Ishikawa (cell line): ENCODE data around the gene TMC6.

Experiments used
- CEBPB ChIP-seq: IDR thresholded peaks from 2 replicates; pipeline ENCODE4 v1.6.1; 2012
- CREB1 ChIP-seq: IDR thresholded peaks from 2 replicates; pipeline ENCODE4 v1.6.1; 2012; ENCODE audit warnings: low read depth
- EGR1 ChIP-seq: IDR thresholded peaks from 2 replicates; pipeline ENCODE4 v1.6.1; 2012
- EP300 ChIP-seq: IDR thresholded peaks from 2 replicates; pipeline ENCODE4 v1.6.1; 2012; ENCODE audit warnings: borderline replicate concordance
- FOXM1 ChIP-seq: IDR thresholded peaks from 2 replicates; pipeline ENCODE4 v1.6.1; 2012; ENCODE audit warnings: low read depth, borderline replicate concordance
- RAD21 ChIP-seq: IDR thresholded peaks from 2 replicates; pipeline ENCODE4 v1.6.1; 2012; ENCODE audit warnings: low read depth
- TAF1 ChIP-seq: IDR thresholded peaks from 2 replicates; pipeline ENCODE4 v1.6.1; 2012; ENCODE audit warnings: low read depth, mild to moderate bottlenecking
- YY1 ChIP-seq: IDR thresholded peaks from 2 replicates; pipeline ENCODE4 v1.6.1; 2012; ENCODE audit warnings: low read depth
- TF ChIP-seq, protein P1 (sequence below): IDR thresholded peaks from 2 replicates; pipeline ENCODE4 v1.6.1; 2012; ENCODE audit warnings: low read depth, mild to moderate bottlenecking
- TF ChIP-seq, protein P2 (sequence below): IDR thresholded peaks from 2 replicates; pipeline ENCODE4 v1.6.1; 2012

DNA sequence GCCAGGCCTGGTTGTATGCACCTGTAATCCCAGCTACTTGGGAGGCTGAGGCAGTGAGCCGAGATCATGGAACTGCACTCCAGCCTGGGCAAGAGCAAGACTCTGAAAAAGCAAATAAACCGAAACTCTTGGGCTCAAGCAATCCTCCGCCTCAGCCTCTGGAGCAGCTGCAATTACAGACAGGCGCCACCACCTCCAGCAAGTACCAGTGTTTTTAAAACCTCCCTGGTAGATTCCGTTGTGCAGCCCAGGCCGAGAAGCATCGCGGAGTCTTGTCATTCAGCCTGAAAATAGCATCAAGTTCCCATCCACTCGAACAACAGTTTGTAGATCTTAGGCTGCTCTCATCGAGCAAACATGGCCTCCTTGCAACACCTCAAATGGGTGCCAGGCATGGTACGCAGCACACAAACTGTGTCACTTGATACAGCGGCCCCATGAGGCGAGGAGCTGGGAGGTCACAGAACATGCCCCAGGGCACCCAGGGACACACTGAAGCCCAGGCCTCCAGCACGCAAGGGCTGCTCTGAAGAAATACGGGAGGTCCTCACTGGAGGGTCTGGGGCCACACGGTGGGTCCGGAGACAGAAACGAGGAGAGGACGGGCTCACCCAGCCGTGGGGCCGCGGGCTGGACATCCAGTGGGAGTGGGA is 18.1 kb downstream of the TMC6 start:
- TF ChIP-seq, protein P1, sequence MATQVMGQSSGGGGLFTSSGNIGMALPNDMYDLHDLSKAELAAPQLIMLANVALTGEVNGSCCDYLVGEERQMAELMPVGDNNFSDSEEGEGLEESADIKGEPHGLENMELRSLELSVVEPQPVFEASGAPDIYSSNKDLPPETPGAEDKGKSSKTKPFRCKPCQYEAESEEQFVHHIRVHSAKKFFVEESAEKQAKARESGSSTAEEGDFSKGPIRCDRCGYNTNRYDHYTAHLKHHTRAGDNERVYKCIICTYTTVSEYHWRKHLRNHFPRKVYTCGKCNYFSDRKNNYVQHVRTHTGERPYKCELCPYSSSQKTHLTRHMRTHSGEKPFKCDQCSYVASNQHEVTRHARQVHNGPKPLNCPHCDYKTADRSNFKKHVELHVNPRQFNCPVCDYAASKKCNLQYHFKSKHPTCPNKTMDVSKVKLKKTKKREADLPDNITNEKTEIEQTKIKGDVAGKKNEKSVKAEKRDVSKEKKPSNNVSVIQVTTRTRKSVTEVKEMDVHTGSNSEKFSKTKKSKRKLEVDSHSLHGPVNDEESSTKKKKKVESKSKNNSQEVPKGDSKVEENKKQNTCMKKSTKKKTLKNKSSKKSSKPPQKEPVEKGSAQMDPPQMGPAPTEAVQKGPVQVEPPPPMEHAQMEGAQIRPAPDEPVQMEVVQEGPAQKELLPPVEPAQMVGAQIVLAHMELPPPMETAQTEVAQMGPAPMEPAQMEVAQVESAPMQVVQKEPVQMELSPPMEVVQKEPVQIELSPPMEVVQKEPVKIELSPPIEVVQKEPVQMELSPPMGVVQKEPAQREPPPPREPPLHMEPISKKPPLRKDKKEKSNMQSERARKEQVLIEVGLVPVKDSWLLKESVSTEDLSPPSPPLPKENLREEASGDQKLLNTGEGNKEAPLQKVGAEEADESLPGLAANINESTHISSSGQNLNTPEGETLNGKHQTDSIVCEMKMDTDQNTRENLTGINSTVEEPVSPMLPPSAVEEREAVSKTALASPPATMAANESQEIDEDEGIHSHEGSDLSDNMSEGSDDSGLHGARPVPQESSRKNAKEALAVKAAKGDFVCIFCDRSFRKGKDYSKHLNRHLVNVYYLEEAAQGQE: no peak
- TF ChIP-seq YY1: no peak
- no peak for TF ChIP-seq EP300
- TF ChIP-seq, protein P2, sequence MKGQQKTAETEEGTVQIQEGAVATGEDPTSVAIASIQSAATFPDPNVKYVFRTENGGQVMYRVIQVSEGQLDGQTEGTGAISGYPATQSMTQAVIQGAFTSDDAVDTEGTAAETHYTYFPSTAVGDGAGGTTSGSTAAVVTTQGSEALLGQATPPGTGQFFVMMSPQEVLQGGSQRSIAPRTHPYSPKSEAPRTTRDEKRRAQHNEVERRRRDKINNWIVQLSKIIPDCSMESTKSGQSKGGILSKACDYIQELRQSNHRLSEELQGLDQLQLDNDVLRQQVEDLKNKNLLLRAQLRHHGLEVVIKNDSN: no peak
- no peak for TF ChIP-seq RAD21
- no peak for TF ChIP-seq CEBPB
- TF ChIP-seq EGR1: no peak
- no peak for TF ChIP-seq FOXM1
- TF ChIP-seq CREB1: no peak
- no peak for TF ChIP-seq TAF1
